ENCODE measurements around the gene ST6GAL1. TPM values are rescaled to one million over a fixed set of nuclear protein-coding genes. Genes with fewer than 3 reads are reported as not detected.
A peak's percentile ranks its signal among the peaks of the same experiment; 100 is the strongest.

The ST6GAL1 gene
- total RNA-seq, 1 donor from 2014 or later, result 44.1 TPM

GRCh38 chr3:187076297-187076696, 146.0 kb downstream of the ST6GAL1 start:
- DNase-seq (ENCODE audit: low spot score), result no peak

- no peak for DNase-seq (ENCODE audit: low spot score)
Measured at GRCh38 chr3:187077085-187077484, 146.8 kb downstream of the ST6GAL1 start.

- DNase-seq (ENCODE audit: low spot score), result no peak
Measured at GRCh38 chr3:187077537-187077936, 147.2 kb downstream of the ST6GAL1 start.

- DNase-seq (ENCODE audit: low spot score), result no peak
Measured at GRCh38 chr3:187079090-187080022, 149.0 kb downstream of the ST6GAL1 start.

- no peak for DNase-seq (ENCODE audit: low spot score)
Measured at GRCh38 chr3:187080799-187081450, 150.6 kb downstream of the ST6GAL1 start.

- DNase-seq (ENCODE audit: low spot score), result peak; percentile 32
Measured at GRCh38 chr3:187082758-187083375, 152.5 kb downstream of the ST6GAL1 start.

DNA sequence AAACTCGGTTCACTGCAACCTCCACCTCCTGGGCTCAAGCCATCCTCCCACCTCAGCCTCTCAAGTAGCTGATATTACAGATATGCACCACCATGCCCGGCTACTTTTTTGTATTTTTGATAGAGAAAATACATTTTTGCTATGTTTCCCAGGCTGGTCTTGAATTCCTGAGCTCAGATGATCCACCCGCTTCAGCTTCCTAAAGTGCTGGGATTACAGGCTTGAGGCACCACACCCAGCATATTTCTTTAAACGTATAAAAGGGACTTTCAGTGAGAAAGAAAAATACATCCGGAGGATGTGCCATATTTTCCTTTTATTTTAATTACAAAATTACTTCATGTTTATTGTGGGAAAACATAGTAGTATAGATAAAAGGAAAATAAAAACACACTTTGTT, 153.8 kb downstream of the ST6GAL1 start:
- DNase-seq (ENCODE audit: low spot score), result peak; percentile 87

GRCh38 chr3:187084580-187084979, 154.3 kb downstream of the ST6GAL1 start:
- DNase-seq (ENCODE audit: low spot score), result no peak

GRCh38 chr3:187085021-187085666, 154.8 kb downstream of the ST6GAL1 start:
- peak; percentile 27 for DNase-seq (ENCODE audit: low spot score)

GRCh38 chr3:187085933-187086332, 155.6 kb downstream of the ST6GAL1 start:
- DNase-seq (ENCODE audit: low spot score), result no peak

DNA sequence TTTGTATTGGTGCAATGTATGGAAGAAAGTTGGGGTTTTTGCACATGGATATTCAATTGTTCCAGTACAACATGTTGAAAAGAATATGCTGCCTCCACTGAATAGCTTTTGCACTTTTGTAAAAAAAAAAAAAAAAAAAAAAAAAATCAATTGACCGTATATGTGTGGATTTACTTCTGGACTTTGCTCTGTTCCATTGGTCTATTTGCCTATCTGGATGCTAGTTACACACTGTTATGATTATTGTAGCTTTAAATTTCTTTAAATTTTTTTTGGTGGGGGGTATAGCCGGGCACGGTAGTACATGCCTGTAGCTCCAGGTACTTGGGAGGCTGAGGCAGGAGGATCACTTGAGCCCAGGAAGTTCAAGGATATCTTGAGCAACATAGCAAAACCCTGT, 156.5 kb downstream of the ST6GAL1 start:
- no peak for DNase-seq (ENCODE audit: low spot score)

DNA sequence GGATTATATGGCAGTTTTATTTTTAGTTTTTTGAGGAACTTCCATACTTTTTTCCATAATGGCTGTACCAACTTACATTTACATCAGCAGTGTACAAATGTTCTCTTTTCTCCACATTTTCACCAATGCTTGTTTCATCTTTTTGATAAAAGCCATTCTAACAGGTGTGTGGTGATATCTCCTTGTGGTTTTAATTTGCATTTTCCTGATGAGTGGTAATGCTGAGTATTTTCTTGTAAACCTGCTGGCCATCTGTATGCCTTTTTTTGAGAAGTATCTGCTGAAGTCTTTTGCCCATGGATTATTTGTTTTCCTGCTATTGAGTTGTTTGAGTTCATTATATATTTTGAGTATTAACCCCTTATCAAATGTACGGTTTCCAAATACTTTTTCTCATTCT, 158.4 kb downstream of the ST6GAL1 start:
- no peak for DNase-seq (ENCODE audit: low spot score)

GRCh38 chr3:187093320-187093719, 163.0 kb downstream of the ST6GAL1 start:
- DNase-seq (ENCODE audit: low spot score), result no peak

- no peak for DNase-seq (ENCODE audit: low spot score)
Measured at GRCh38 chr3:187098923-187099512, 168.7 kb downstream of the ST6GAL1 start.

DNA sequence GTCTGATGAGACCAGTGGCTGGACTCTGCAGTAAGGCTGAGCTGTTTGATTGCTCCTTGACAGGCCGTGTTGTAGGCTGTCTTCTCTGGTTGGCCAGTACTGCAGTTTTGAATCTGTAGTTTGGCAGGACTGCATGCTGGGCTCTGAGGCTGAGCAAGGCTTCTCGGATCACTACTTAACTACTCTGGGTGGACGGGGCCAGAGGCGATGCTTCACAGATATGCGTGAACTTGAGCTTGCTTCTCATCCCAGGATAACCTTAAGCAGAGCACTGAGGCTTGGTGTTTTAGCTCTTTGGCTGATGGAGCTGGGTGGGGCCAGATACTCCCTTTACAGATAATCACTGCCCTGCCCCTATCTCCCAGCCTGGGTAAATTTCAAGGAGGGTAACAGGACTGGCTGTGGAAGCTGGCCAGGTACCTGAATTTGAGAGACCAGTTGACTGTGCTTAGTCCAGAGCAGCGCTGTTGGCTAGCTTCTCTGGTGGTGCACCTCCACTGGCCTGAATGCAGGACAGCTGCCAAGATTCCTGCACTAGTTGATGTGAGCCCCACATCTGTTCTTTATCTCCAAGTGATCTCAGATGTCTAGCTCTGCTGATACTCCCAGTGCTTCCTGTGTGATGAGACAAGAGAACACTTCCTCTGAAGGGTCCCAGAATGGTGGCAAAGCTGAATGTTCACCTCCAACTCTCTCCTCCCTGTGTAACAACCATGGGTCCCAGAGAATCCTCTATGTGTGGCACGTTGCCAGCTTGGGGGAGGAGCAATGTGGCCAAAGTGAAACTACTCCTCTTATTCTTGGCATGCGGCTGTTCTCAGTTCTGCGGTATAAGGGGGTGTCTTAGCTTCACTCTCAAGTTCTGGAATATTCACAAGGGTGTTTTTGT, 171.1 kb downstream of the ST6GAL1 start:
- peak; percentile 96 for DNase-seq (ENCODE audit: low spot score)

- no peak for DNase-seq (ENCODE audit: low spot score)
Measured at GRCh38 chr3:187102073-187102634, 171.8 kb downstream of the ST6GAL1 start.

DNA sequence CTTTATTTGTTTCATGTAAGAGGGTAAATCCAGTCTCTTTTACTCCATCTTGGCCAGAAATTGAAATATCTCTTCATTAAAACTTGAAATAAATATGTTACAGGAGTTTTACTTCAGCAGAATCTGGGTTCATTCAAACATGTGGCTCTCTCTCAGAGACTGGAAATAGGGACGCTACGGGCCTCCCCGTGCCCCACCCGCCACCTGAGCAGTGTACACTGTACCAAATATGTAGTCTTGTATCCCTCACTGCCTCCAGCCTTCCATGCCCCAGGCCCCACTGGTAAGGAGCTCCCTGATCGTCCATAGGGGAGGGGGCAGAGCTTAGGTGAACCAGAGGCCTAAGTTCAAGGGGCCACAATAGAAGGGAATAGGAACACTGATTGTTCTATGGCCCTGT, 172.9 kb downstream of the ST6GAL1 start:
- no peak for DNase-seq (ENCODE audit: low spot score)

DNA sequence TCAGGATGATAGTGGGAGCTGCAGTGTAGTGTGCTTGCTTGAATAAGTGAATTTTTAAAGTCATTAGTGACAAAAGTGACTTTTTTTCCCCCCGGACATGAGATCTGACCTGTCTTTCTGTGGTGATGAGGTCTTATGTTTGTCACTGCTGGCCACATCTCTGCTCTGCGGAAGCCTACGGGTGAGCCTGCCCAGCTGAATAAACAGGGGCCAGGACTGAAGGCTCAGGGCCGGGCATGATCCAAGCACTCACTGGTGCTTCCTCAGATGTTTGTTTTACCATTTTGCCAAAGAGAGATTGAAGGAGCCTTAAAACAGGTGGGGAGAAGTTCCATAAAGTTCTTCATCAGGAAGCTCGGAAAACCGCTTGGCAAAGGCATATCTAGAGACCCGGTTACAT, 174.0 kb downstream of the ST6GAL1 start:
- DNase-seq (ENCODE audit: low spot score), result no peak

DNA sequence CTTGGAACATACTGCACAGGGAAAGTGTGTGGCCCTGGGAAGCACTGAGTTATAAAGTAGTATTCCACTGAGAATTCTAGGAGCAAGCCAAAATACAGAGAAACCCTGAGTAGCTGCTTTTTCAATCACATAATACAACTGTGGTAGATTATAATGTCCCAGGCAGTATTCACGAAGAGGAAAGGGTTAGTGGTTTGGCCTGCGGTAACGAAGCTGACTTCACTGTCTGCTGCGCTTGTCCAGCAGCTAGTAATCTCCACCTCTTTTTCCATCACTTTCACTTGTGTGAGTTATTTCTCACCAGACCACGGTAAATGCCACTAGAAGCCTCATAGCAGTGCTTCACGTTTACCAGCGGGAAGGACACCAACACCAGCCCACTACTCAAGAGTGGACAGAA, 174.6 kb downstream of the ST6GAL1 start:
- peak; percentile 5 for DNase-seq (ENCODE audit: low spot score)

- no peak for DNase-seq (ENCODE audit: low spot score)
Measured at GRCh38 chr3:187105700-187106099, 175.4 kb downstream of the ST6GAL1 start.

Data from umbilical cord (tissue), 2 donors.